Mesenchymal stem cell (in vitro differentiated cells and primary cell): ENCODE measurements around the gene FAM13A.

ENCODE experiments used
- DNase-seq: peaks from one replicate; pipeline ENCODE4 v3.0.0-alpha.2; 2013
- H2AFZ ChIP-seq: one replicate; pipeline ENCODE4 v1.6.1; 2013; ENCODE audit warnings: low read depth, mild to moderate bottlenecking, control low read depth, inconsistent platforms, low read length, moderate library complexity
- H2AK5ac ChIP-seq: 2 replicates; pipeline ENCODE4 v1.6.1; 2013; ENCODE audit warnings: low read length, moderate library complexity, mild to moderate bottlenecking, inconsistent platforms; ENCODE audit not compliant: severe bottlenecking
- H2BK120ac ChIP-seq: one replicate; pipeline ENCODE4 v1.6.1; 2013; ENCODE audit warnings: low read depth, mild to moderate bottlenecking, inconsistent platforms, low read length, moderate library complexity
- H2BK12ac ChIP-seq, 2 experiments: one replicate each; pipeline ENCODE4 v1.6.1; 2013; ENCODE audit warnings: inconsistent platforms in 2 of 2, low read length in 2 of 2, mild to moderate bottlenecking in 2 of 2, moderate library complexity in 2 of 2, control low read depth in 1 of 2
- H2BK15ac ChIP-seq: one replicate; pipeline ENCODE4 v1.6.1; 2013; ENCODE audit warnings: mild to moderate bottlenecking, low read depth, inconsistent platforms; ENCODE audit not compliant: poor library complexity, severe bottlenecking
- H2BK5ac ChIP-seq: 2 replicates; pipeline ENCODE4 v1.6.1; 2013; ENCODE audit warnings: low read depth, mild to moderate bottlenecking, low read length, control low read depth, inconsistent platforms; ENCODE audit not compliant: poor library complexity, severe bottlenecking
- H3K14ac ChIP-seq, 2 experiments: one replicate each; pipeline ENCODE4 v1.6.1; 2013; ENCODE audit warnings: inconsistent platforms in 2 of 2, low read length in 2 of 2, control low read depth in 1 of 2, mild to moderate bottlenecking in 1 of 2, moderate library complexity in 1 of 2
- H3K18ac ChIP-seq, 2 experiments: one replicate each; pipeline ENCODE4 v1.6.1; 2013; ENCODE audit warnings: inconsistent platforms in 2 of 2, low read length in 2 of 2, control low read depth in 1 of 2, low read depth in 1 of 2, mild to moderate bottlenecking in 1 of 2
- H3K23ac ChIP-seq, 2 experiments: one replicate each; pipeline ENCODE4 v1.6.1; 2013; ENCODE audit warnings: inconsistent platforms in 2 of 2, low read length in 2 of 2, mild to moderate bottlenecking in 2 of 2, moderate library complexity in 2 of 2, control low read depth in 1 of 2
- H3K27ac ChIP-seq: 2 replicates; pipeline ENCODE4 v1.5.1; 2013; ENCODE audit warnings: mild to moderate bottlenecking, moderate library complexity, low read length, control low read depth, inconsistent platforms; ENCODE audit not compliant: poor library complexity, severe bottlenecking
- H3K27me3 ChIP-seq, 2 experiments: 2 replicates each; pipeline versions ENCODE4 v1.6.1 to v1.7.0; 2013; ENCODE audit warnings: low read length in 2 of 2, mild to moderate bottlenecking in 2 of 2, moderate library complexity in 2 of 2, control low read depth in 1 of 2, inconsistent platforms in 1 of 2; ENCODE audit not compliant: control insufficient read depth in 1 of 2, insufficient read depth in 1 of 2
- H3K36me3 ChIP-seq, 2 experiments: 2 replicates each; pipeline versions ENCODE4 v1.6.1 to v1.7.0; 2013; ENCODE audit warnings: low read length in 2 of 2, control low read depth in 1 of 2, inconsistent platforms in 1 of 2, low read depth in 1 of 2, mild to moderate bottlenecking in 1 of 2; ENCODE audit not compliant: insufficient read depth in 2 of 2, control insufficient read depth in 1 of 2
- H3K4ac ChIP-seq, 2 experiments: one replicate each; pipeline ENCODE4 v1.6.1; 2013; ENCODE audit warnings: inconsistent platforms in 2 of 2, low read length in 2 of 2, mild to moderate bottlenecking in 2 of 2, moderate library complexity in 2 of 2, control low read depth in 1 of 2, low read depth in 1 of 2
- H3K4me1 ChIP-seq: 2 replicates; pipeline ENCODE4 v1.6.1; 2013; ENCODE audit warnings: low read depth, low read length, control low read depth; ENCODE audit not compliant: control insufficient read depth, insufficient read depth
- H3K4me2 ChIP-seq: 2 replicates; pipeline ENCODE4 v1.6.1; 2013; ENCODE audit warnings: low read length, mild to moderate bottlenecking, inconsistent platforms; ENCODE audit not compliant: poor library complexity, severe bottlenecking
- H3K4me3 ChIP-seq, 2 experiments: 2 replicates each; pipeline versions ENCODE4 v1.5.1 to v1.7.0; 2013; ENCODE audit warnings: low read length in 2 of 2, mild to moderate bottlenecking in 2 of 2, control low read depth in 1 of 2, low read depth in 1 of 2; ENCODE audit not compliant: insufficient read depth in 1 of 2
- H3K79me1 ChIP-seq: replicated peaks from 2 replicates; pipeline ENCODE4 v1.6.1; 2013; ENCODE audit warnings: mild to moderate bottlenecking, control low read depth, low read length, inconsistent platforms; ENCODE audit not compliant: poor library complexity, severe bottlenecking
- H3K9ac ChIP-seq: 2 replicates; pipeline ENCODE4 v1.7.0; 2013; ENCODE audit warnings: mild to moderate bottlenecking, low read length, moderate library complexity
- H3K9me3 ChIP-seq: 2 replicates; pipeline ENCODE4 v1.7.0; 2013; ENCODE audit warnings: mild to moderate bottlenecking, low read length; ENCODE audit not compliant: control insufficient read depth
- H4K8ac ChIP-seq: one replicate; pipeline ENCODE4 v1.6.1; 2013; ENCODE audit warnings: inconsistent platforms, mild to moderate bottlenecking, low read length, moderate library complexity
- H4K91ac ChIP-seq: one replicate; pipeline ENCODE4 v1.6.1; 2013; ENCODE audit warnings: mild to moderate bottlenecking, low read length, inconsistent platforms
- WGBS: methylation state at CpG from one replicate; pipeline ENCODE4 v1.1.7; 2013; ENCODE audit warnings: mixed read lengths; 5-methylcytosine and 5-hydroxymethylcytosine counted together

The FAM13A gene

GRCh38 chr4:88975958-88976774 is 80.8 kb downstream of the FAM13A start:
- H2BK5ac ChIP-seq: no peak overlapping the region
- no peak overlapping the region for H4K91ac ChIP-seq
- no peaks in the 10 kb centered on the region for H3K4me1 ChIP-seq
- no peaks in the 10 kb centered on the region for H3K9me3 ChIP-seq
- no peak overlapping the region for H2AFZ ChIP-seq
- H2BK15ac ChIP-seq: no peak overlapping the region
- H3K36me3 ChIP-seq: no peaks in the 10 kb centered on the region
- no peak overlapping the region for H3K14ac ChIP-seq
- no peak overlapping the region for H3K27ac ChIP-seq
- no peak overlapping the region for H2BK120ac ChIP-seq
- peaks cover 2% of the 10 kb centered on the region for H3K79me1 ChIP-seq
- H3K9ac ChIP-seq: peak overlapping the region; percentile 68
- WGBS: 96% methylated on average over 3 of the region's 6 CpGs
- H3K4me2 ChIP-seq: no peak overlapping the region
- H3K4ac ChIP-seq: no peak overlapping the region
- H2AK5ac ChIP-seq: no peak overlapping the region
- no peak for DNase-seq
- no peak overlapping the region for H3K23ac ChIP-seq
- peak overlapping the region in 1 of 2 experiments; percentile 69 for H3K4me3 ChIP-seq
- H2BK12ac ChIP-seq: no peak overlapping the region
- H3K18ac ChIP-seq: no peak overlapping the region
- no peak overlapping the region for H4K8ac ChIP-seq
- H3K27me3 ChIP-seq: no peaks in the 10 kb centered on the region

- H2BK5ac ChIP-seq: no peak overlapping the region
- H3K9ac ChIP-seq: no peak overlapping the region
- H4K8ac ChIP-seq: no peak overlapping the region
- no CpG with 5 or more reads among the region's 1 CpG for WGBS
- H3K9me3 ChIP-seq: no peaks in the 10 kb centered on the region
- no peak overlapping the region for H4K91ac ChIP-seq
- H2BK15ac ChIP-seq: no peak overlapping the region
- H3K18ac ChIP-seq: no peak overlapping the region
- H2BK120ac ChIP-seq: no peak overlapping the region
- no peak overlapping the region for H2BK12ac ChIP-seq
- no peak overlapping the region for H3K27ac ChIP-seq
- no peak overlapping the region for H3K4me2 ChIP-seq
- no peaks in the 10 kb centered on the region for H3K36me3 ChIP-seq
- no peak overlapping the region for H2AFZ ChIP-seq
- no peak for DNase-seq
- peaks cover 2% of the 10 kb centered on the region for H3K79me1 ChIP-seq
- H3K4ac ChIP-seq: no peak overlapping the region
- H3K14ac ChIP-seq: no peak overlapping the region
- H3K27me3 ChIP-seq: no peaks in the 10 kb centered on the region
- H3K4me1 ChIP-seq: no peaks in the 10 kb centered on the region
- no peak overlapping the region for H3K4me3 ChIP-seq
- no peak overlapping the region for H2AK5ac ChIP-seq
- no peak overlapping the region for H3K23ac ChIP-seq
Observed at GRCh38 chr4:88971536-88971935, 85.4 kb downstream of the FAM13A start.

DNA sequence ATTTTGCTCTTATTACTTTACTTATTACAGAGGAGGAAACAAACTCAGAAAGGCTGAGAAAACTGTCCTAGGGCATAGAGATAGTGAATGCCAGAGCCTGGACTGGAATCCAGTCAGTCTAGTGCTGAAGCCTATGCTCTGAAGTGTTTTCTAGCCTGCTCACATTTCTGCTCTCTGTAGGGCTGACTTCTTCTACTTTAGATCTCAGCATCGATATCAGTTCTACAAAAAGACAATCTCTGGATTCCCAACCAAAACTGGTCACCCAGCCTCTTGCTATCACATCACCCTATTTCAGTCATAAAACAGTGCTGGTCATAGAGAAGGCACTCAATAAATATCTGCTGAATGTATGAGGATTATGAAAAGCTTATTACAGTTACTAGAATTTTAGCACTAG is 87.2 kb downstream of the FAM13A start:
- no peak for DNase-seq
- 100% methylated on average over 1 of the region's 1 CpG for WGBS
- no peak overlapping the region for H2AFZ ChIP-seq

DNA sequence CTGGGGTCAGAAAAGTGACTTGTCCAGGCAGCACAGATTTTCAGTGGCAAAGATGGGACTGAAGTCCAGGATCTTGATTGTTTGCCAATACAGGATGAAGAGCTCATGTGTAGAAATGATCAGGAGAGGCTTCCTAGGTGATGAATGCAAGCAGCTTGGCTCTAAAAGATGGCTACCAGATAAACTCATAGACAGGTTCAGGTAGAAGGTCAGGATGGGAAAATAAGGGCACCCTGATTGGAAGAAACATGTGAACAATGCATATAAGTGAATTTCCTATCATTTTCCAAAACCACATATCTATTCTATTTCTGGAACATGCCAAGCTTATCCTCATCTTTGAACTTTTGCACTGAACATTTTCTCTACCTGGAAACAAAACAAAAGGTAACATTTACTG is 87.7 kb downstream of the FAM13A start:
- Histone ChIP-seq H2BK120ac (no peak overlapping the region), H3K23ac (no peak overlapping the region), H3K14ac (no peak overlapping the region), H3K4me2 (no peak overlapping the region), H3K4me3 (no peak overlapping the region), H2BK5ac (no peak overlapping the region), H3K18ac (no peak overlapping the region), H3K79me1 (peaks cover 2% of the 10 kb centered on the region), H2AK5ac (no peak overlapping the region), H2BK15ac (no peak overlapping the region), H3K27me3 (no peaks in the 10 kb centered on the region), H3K36me3 (no peaks in the 10 kb centered on the region), H3K4ac (no peak overlapping the region), H2AFZ (no peak overlapping the region), H4K91ac (no peak overlapping the region), H3K27ac (no peak overlapping the region), H2BK12ac (no peak overlapping the region), H3K9me3 (no peaks in the 10 kb centered on the region), H3K9ac (no peak overlapping the region), H4K8ac (no peak overlapping the region), H3K4me1 (peaks cover 3% of the 10 kb centered on the region)
- DNase-seq: no peak

More for the DNA sequence above, 87.2 kb downstream of the FAM13A start:
- Histone ChIP-seq H3K79me1 (peaks cover 2% of the 10 kb centered on the region), H2BK15ac (no peak overlapping the region), H2AK5ac (no peak overlapping the region), H3K18ac (no peak overlapping the region), H3K36me3 (no peaks in the 10 kb centered on the region), H4K8ac (no peak overlapping the region), H4K91ac (no peak overlapping the region), H3K4me3 (no peak overlapping the region), H2BK12ac (no peak overlapping the region), H2BK120ac (no peak overlapping the region), H3K23ac (no peak overlapping the region), H2BK5ac (no peak overlapping the region), H3K27me3 (no peaks in the 10 kb centered on the region), H3K4me2 (no peak overlapping the region), H3K27ac (no peak overlapping the region), H3K14ac (no peak overlapping the region), H3K9ac (no peak overlapping the region), H3K4ac (no peak overlapping the region), H3K4me1 (peaks cover under 1% of the 10 kb centered on the region), H3K9me3 (no peaks in the 10 kb centered on the region)
